Measurements from ENCODE around the gene TNFRSF1B. TPM values are rescaled to one million over a fixed set of nuclear protein-coding genes. Genes with fewer than 3 reads are reported as not detected.

The TNFRSF1B gene
- 21.1 and 26.1 TPM in 2 replicates for total RNA-seq

- no peak for DNase-seq (ENCODE audit: low read depth, low spot score)
Measured at GRCh38 chr1:12166834-12167492, at the start of gene TNFRSF1B. TSS of gene TNFRSF1B (plus strand) at chr1:12166991. CDS start at chr1:12167092, 101 bp downstream.

DNA sequence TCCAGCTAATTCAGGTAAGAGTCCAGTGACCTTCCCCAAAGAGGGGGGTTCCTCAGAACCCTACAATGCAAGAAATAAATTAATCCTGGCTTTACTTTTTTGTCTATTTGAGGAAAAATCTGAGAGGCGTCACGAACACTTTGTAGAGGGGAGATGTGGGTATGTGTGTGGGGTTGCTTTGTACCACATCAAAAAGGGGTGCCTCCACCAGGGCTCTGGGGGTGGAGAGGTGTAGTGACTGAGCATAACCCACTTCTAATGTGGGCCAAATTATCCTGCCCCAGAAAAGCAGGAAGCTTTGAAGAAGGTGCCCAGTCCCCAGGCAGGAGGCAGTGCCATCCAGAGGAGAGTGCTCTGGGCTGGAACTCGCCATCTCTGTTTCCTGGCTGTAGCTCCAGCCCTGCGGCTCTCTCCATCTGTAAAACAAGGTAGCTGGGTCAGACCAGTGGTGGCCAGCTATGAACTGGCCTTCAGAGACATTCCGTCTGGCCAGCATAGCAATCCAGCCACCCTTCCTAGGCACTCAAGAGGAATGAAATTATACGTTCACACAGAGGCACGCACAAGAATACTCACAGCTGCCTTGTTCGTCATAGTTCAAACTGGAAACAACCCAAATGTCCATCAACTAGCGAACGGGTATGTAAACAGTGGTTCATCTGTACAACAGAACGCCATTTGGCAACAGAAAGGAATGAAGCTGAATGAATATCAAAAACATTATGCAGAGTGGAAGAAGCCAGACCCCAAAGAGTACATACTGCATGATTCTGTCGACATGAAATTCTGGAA lies 45.4 kb upstream of the TNFRSF1B start:
- no peak for DNase-seq (ENCODE audit: low read depth, low spot score)

DNA sequence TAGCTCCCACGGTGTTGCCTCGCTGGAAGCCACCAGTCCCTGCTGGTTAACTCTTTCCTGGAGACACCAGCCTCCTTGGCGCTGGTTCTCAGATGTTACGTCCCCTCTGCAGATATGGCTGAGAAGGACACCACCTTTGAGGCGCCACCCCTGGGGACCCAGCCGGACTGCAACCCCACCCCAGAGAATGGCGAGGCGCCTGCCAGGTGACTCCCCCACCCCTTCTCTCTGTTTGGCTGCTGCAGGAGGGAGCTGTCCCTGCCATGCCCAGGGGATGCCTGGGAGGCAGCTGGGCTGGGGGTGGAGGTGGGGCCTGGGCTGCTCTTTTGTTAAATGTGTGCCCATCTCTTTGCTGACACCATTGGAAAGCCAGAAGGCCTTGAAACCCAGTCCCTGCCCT lies 43.6 kb upstream of the TNFRSF1B start:
- no peak for DNase-seq (ENCODE audit: low read depth, low spot score)

DNA sequence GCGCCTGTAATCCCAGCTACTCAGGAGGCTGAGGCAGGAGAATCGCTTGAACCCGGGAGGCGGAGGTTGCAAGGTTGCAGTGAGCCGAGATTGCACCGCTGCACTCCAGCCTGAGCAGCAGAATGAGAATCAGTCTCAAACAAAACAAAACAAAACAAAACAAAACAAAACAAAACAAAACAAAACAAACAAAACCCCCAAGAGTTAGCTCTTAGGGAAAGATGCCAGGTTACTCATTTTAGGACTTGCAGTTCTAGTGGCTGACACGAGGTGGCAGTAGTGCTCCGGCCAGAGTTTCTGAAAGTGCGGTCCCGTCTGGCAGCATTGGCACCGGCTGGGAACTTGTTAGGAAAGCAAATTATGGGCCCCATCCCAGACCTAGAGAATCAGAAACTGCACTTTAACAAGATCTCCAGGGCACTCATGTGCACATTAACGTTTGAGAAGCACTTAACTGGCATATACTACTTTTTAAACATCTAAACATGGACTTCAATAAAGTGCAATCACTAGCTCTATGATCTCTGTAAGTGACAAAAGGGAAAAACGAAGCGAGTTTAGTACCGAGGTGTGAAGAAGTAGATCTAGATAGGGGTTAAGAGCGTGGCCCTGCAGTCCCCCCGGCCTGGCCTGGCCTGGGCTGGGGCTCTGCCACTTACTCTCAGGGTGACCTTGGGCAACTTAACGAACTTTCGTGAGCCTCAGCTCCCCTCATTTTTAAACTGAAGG lies 41.9 kb upstream of the TNFRSF1B start:
- peak; percentile 19 for DNase-seq (ENCODE audit: low read depth, low spot score)

DNA sequence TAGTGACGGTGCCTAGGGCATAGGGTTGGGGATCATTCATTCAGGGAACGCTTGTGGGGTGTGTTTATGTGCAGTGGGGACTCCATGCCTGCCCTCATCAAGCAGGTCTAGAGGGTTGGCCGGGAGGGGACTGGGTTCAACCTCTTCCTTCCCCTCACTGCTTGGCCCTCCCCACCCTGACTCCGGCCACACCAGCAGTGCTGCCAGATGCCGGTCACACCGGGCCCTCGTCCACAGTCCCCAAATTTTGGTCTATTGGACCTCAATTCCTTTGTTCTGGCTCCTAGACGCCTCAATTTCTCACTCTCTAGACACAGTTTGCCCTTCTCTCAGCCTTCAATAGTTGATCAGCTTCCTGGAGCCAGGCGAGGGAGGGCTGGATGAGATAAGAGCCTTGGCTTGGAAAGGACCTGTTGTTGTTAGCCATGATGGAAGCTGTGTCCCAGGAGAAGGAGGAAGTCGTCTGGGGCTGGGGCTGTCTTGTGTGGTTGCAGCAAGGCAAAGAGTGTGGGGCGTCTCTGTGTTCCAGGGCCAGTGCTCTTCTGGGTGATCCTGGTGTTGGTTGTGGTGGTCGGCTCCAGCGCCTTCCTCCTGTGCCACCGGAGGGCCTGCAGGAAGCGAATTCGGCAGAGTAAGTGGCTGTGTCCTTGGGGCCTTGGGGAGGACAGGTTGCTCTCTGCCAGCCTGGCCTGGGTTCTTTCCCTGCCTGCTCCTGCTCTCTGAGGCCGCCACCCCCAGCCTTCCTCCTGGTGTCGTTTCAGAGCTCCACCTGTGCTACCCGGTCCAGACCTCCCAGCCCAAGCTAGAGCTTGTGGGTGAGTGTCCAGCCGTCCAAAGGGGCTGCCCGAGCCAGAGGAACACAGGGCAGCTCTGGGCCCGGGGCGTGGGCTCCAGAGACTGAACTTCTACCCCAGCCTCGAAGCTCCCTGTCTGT lies 41.1 kb upstream of the TNFRSF1B start:
- DNase-seq (ENCODE audit: low read depth, low spot score), result no peak

DNA sequence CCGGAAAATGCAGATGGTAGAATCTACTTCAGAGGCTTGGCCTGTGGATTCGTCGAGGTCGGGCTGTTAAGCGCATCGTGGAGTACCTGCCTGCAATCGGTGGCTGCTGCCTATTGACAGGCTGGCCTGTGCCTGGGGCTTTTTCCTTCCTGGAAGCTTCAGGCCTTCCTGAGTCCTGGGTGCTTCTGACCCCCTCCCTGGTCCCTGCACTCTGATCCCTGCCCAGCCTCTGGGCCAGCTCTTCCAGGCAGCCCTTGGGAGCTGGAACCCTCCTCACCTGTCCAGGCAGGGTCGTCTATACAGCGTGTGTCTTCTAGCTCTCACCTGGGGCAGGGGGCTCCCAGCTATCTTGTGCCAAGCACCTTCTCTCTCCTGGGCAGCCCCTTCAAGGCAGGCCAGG lies 40.0 kb upstream of the TNFRSF1B start:
- DNase-seq (ENCODE audit: low read depth, low spot score), result no peak

GRCh38 chr1:12127206-12127810 lies 39.5 kb upstream of the TNFRSF1B start:
- DNase-seq (ENCODE audit: low read depth, low spot score), result no peak

GRCh38 chr1:12128120-12128519 lies 38.7 kb upstream of the TNFRSF1B start:
- DNase-seq (ENCODE audit: low read depth, low spot score), result no peak

DNA sequence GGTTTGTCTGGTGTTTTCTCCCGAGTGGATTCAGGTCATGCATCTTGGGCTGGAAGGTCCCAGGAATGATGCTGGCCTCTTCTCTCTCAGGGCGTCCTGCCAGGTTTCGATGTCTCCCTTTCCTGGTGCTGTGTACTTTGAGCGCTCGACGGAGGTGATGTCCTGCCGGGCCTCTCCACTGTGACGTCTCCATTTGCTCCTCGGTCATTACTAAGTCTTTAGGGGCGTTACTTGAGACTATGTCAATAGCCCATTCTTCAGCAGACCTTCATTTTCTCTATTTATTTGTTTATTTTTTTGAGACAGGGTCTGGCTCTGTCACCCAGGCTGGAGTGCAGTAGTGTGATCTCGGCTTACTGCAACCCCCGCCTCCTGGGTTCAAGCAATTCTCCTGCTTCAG lies 37.2 kb upstream of the TNFRSF1B start:
- no peak for DNase-seq (ENCODE audit: low read depth, low spot score)

DNA sequence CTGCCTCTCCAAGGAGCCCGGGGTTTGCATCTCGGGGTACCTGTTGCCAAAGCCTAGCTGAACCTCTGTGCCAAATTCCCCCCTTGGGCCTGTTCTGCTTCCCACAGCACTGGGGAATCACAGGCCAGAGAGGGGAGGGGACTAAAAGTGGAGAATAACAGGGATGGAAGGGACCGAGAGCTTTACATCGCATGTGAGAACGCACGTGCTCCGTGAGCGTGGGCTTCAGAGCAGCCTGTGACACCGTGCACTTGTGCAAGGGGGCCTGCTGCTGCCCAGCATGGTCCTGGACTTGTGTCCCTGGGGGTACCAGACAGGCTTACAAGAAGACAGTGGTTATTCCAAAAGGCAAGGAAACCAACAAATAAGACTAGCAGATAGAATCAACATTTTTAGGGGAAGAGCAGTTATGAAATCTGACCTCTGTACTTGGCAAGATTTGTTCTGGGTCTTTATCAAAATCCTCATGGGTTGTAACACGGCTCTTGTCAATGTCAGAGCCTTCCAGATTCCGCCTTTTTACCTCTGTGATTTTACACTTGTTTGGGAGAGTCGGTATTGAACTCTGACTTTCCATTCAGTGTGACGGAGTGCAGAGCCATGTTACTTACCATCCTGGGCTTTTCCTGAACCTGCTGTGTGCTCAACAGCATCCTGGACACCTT lies 36.2 kb upstream of the TNFRSF1B start:
- no peak for DNase-seq (ENCODE audit: low read depth, low spot score)

DNA sequence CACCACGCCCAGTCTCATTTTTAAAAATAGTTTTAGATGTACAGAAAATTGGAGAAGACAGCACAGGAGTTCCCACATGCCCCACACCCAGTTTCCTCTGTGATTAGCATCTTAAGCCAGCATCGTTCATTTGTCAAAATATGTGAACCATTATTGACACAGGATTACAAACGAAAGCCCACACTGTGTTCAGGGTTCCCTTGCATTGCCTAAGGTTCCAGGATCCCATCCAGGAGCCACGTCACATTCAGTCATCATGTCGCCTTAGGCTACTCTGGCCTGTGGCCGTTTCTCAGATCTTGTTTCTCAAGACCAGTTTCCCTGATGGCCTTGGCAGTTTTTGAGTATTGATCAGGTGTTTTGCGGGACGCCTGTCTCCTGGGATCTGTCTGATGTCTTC lies 34.7 kb upstream of the TNFRSF1B start:
- no peak for DNase-seq (ENCODE audit: low read depth, low spot score)

GRCh38 chr1:12134716-12135115 lies 32.1 kb upstream of the TNFRSF1B start:
- DNase-seq (ENCODE audit: low read depth, low spot score), result no peak

- no peak for DNase-seq (ENCODE audit: low read depth, low spot score)
Measured at GRCh38 chr1:12135612-12136011, 31.2 kb upstream of the TNFRSF1B start.

GRCh38 chr1:12136916-12137610 lies 29.7 kb upstream of the TNFRSF1B start:
- DNase-seq (ENCODE audit: low read depth, low spot score), result no peak

- DNase-seq (ENCODE audit: low read depth, low spot score), result no peak
Measured at GRCh38 chr1:12138196-12139168, 28.3 kb upstream of the TNFRSF1B start.

DNA sequence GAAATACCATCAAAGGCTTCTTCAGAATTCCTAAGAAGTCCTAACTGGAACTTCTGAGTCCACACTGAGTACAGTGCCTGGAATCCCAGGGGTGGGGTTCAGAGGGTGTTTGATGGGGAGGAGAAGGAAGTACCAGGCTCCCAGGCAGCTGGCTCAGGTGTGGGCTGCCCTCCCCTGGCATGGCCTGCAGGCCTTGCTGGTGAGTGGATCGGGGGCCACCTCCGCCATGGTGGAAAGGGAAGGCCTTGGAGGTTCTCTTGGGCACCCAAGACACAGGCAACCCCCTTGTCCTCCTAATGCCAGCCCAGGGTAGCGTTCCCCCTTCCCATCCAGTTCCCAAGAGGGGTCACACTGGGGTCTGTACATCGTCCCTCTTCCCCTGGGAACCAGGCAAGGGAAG lies 26.8 kb upstream of the TNFRSF1B start:
- DNase-seq (ENCODE audit: low read depth, low spot score), result no peak

DNA sequence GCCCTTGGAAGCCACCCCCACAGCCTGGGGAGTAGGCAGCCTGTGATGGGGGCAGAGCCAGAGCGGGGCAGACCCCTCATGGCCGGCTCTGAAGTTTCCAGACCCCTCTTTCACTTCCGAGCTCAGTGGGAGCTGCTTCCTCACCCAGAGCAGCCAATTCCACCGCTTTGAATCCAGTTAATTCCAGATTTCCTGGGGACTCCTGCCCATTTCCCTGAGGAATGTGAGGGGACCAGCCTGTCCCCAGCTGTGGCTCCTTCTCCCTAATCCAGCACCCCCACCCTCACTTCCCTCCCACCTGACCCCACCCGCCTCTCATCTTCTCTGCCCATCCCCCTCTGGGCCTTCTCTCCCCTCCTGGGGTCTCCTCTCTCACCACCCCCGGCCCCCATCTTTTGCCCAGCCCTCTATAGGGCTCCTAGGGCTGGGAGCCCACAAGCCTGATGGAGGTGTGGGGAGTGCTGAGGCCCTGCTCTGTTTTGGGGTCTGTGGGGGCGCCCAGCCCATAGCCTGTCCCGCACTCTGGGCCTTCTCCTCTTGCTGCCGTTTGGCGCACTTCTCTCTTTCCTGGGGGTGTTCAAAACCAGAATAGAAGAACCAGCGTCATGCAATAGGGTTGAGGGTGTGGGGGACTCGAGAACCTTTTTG lies 26.2 kb upstream of the TNFRSF1B start:
- DNase-seq (ENCODE audit: low read depth, low spot score), result no peak

Measured in pulmonary artery endothelial cell (primary cell).